Right atrium auricular region (tissue), 2 donors: Measurements from ENCODE around the gene MPZ. TPM values are rescaled to one million over a fixed set of nuclear protein-coding genes. Genes with fewer than 3 reads are reported as not detected.
A peak's percentile ranks its signal among the peaks of the same experiment; 100 is the strongest.

Experiments
- DNase-seq: peaks from one replicate; pipeline ENCODE4 v3.0.0-alpha.2; 2019; ENCODE audit warnings: low spot score
- H3K27ac ChIP-seq, 2 donors: fragments of 200-600 bp; sonication (generic); 1 replicate in 1 of 2; 2 replicates in 1 of 2; pipeline ENCODE4 v1.5.1; 2016 to 2019
- H3K27me3 ChIP-seq, 2 donors: fragments of 200-600 bp; sonication (generic); one replicate each; pipeline versions ENCODE4 v1.5.1 to v1.6.0; 2017 to 2019
- H3K36me3 ChIP-seq: fragments of 200-600 bp; sonication (generic); one replicate; pipeline ENCODE4 v1.5.1; 2016
- H3K4me1 ChIP-seq, 2 donors: fragments of 200-600 bp; sonication (generic); one replicate each; pipeline versions ENCODE4 v1.5.1 to v1.6.0; 2017 to 2019
- H3K4me3 ChIP-seq, 2 donors: fragments of 200-600 bp; sonication (generic); 1 replicate in 1 of 2; 2 replicates in 1 of 2; pipeline ENCODE4 v1.5.1; 2017 to 2019; ENCODE audit warnings: mild to moderate bottlenecking in 1 of 2, moderate library complexity in 1 of 2
- H3K9me3 ChIP-seq, 2 donors: fragments of 200-600 bp; sonication (generic); one replicate each; pipeline ENCODE4 v1.5.1; 2019
- total RNA-seq, 2 donors: library from RNA; depleted of rRNA; stranded (reverse); fragments of >200 nt; gene quantifications; one replicate each; pipeline ENCODE4 v1.1.0, GENCODE V29; 2016
- TF ChIP-seq, protein P1 (sequence below), 2 donors: fragments of 200-600 bp; sonication (generic); IDR thresholded peaks; one replicate each; pipeline ENCODE4 v1.5.1; 2019; ENCODE audit warnings: antibody characterized with exemption in 2 of 2

Gene MPZ
- total RNA-seq, 2 donors from 2014 or later = 1.7 to 5.1 TPM

DNA sequence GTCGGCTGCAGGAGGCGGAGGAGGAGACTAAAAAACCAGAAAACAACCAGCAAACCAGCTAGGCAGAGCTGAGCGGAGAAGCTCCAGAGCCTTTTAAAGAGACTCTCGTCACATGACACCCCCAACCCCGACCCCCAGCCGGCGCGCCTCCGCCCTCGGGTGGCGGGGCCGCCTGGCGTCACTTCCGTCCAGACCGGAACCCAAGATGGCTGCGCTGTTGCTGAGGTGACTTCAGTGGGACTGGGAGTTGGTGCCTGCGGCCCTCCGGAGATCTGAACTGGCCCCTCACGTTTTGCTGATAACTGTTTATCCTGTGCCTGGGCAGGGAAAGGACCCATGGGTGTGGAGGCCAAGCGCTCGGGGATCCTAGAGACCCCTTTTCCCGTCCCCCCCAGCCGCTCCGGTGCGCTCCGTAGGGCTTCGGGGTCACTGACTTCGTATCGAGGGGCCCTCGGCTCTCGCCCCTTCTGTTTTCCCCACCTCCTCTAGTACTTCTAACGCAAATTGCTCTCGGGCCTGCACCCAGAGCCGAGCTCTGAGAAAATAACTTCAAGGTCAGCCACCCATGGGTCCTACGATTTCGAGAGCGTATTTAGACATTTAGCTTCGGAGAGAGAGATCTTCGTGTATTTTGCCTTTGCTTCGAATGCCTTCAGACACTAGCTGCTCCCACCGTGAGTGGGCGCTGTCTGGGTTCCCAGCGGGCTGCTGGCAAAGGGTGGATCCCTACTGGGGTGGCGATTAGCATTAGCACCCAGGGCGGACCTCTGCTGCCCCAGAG, 4.6 kb upstream of the MPZ start, which contains the start of gene SDHC:
TSS of gene SDHC (plus strand) at position 181 of the 781 bp plus-strand sequence. CDS start at position 206, 25 bp downstream.
- peak within 1 kb of the TSS; percentile 95 to 96 for H3K27ac ChIP-seq
- no peaks in the 10 kb centered on the region for H3K9me3 ChIP-seq
- peak within 1 kb of the TSS; percentile 74 to 85 for H3K4me3 ChIP-seq
- no peaks in the 10 kb centered on the region for H3K27me3 ChIP-seq
- H3K36me3 ChIP-seq = no peaks in the 10 kb centered on the region
- peaks cover 0 to 23% of the 10 kb centered on the region in 2 donors for H3K4me1 ChIP-seq
- peak; percentile 93 for DNase-seq
- TF ChIP-seq, protein P1, sequence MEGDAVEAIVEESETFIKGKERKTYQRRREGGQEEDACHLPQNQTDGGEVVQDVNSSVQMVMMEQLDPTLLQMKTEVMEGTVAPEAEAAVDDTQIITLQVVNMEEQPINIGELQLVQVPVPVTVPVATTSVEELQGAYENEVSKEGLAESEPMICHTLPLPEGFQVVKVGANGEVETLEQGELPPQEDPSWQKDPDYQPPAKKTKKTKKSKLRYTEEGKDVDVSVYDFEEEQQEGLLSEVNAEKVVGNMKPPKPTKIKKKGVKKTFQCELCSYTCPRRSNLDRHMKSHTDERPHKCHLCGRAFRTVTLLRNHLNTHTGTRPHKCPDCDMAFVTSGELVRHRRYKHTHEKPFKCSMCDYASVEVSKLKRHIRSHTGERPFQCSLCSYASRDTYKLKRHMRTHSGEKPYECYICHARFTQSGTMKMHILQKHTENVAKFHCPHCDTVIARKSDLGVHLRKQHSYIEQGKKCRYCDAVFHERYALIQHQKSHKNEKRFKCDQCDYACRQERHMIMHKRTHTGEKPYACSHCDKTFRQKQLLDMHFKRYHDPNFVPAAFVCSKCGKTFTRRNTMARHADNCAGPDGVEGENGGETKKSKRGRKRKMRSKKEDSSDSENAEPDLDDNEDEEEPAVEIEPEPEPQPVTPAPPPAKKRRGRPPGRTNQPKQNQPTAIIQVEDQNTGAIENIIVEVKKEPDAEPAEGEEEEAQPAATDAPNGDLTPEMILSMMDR (IDR thresholded peaks at IDR 0.05) = peak in 1 of 2 donors; percentile 36

DNA sequence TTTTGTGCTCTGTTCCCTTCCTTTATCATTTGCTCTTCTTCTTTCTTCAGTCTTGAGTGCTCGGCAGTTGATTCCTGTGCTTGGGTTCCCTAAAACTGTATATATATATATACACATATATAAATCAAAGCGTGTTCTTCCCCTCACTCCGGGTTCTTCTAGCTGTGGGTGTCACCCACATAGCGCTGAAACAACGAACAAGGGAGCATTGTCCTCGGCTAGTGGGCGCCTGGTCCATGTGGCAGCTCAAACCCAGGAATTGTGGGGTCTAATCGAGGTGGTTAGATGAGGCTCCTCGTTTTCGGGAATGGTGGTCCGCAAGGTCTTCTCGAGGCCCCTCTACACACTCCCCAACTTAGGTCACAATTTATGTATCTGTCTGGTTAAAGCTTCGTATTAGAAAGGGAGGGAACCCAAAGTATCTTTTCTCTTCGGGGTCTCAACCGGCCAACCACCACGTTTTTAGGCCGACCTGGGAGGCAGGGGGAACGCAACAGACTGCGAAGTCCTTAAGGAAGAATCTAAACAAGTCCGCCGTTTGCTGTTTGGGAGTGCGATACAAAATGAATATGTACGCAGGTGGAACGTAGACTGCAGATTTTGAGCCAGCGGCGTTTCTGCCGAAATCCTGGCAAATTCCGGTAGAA, 3.9 kb upstream of the MPZ start:
- Histone ChIP-seq H3K4me3 (peak overlapping the region; percentile 74 to 85), H3K9me3 (no peaks in the 10 kb centered on the region), H3K36me3 (no peaks in the 10 kb centered on the region), H3K27ac (peak overlapping the region; percentile 95 to 96), H3K27me3 (no peaks in the 10 kb centered on the region), H3K4me1 (peaks cover 0 to 23% of the 10 kb centered on the region in 2 donors)
- TF ChIP-seq, protein P1 (IDR thresholded peaks at IDR 0.05) = no peak
- DNase-seq = no peak

DNA sequence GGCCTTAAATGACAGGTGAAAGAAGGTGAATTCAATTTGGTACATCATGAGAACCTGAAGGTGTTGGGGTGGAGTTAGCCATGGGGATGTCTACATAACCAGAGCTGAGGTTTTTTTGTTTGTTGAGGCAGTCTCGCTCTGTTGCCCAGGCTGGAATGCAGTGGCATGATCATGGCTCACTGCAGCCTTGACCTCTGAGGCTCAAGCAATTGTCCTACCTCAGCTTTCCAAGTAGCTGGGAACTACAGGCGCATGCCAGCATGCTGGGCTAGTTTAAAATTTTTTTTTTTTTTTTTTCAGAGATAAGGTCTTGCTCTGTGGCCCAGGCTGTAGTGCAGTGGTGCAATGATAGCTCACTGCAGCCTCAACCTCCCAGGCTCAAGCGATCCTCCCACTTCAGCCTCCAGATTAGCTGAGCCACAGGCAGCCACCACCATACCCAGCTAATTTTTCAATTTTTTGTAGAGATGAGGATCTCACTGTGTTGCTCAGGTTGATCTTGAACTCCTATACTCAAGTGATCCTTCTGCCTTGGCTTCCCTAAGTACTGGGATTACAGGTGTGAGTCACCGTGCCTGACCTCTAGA, 1.9 kb upstream of the MPZ start:
- Histone ChIP-seq H3K4me1 (peaks cover 0 to 23% of the 10 kb centered on the region in 2 donors), H3K9me3 (no peaks in the 10 kb centered on the region), H3K4me3 (no peak overlapping the region), H3K36me3 (no peaks in the 10 kb centered on the region), H3K27me3 (no peaks in the 10 kb centered on the region), H3K27ac (no peak overlapping the region)
- no peak for DNase-seq
- TF ChIP-seq, protein P1 (IDR thresholded peaks at IDR 0.05) = no peak

DNA sequence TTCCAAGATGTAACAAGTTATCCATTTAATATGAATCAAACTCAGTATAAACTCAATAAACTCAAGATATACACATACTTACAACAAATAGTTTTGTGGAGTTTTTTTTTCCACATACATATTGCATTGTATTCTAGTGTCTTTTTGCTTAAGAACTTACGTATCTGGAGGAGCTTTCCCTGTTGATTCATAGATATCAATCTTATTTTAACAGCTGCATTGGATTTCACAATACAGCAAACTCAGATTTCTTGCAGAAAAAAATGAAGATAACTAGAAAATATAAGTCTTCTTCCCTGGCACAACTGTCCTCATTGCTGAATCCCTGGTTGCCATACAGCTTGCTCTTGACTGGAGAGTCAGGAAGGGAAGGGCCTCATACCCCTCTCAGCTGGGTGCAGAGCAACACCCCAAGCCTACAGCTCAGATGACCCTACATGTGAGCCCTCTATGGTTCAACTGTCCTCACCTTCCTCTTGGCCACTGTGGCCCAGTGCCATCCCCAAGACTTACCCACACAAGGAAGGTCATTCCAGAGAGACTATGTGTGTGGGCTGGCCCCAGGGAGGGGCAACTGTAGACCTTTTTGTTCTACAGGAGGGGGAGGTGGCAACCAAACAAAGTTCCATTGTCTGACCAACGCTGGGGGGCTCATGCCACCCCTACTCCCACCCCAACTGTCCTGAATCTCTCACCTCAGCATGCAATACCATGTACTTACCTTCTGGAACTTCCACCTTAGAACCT, 1.7 kb downstream of the MPZ start:
- H3K36me3 ChIP-seq = no peaks in the 10 kb centered on the region
- TF ChIP-seq, protein P1 (IDR thresholded peaks at IDR 0.05) = no peak
- H3K4me1 ChIP-seq = peaks cover 0 to 25% of the 10 kb centered on the region in 2 donors
- no peaks in the 10 kb centered on the region for H3K27me3 ChIP-seq
- no peak for DNase-seq
- no peaks in the 10 kb centered on the region for H3K9me3 ChIP-seq
- H3K4me3 ChIP-seq = no peak overlapping the region
- H3K27ac ChIP-seq = no peak overlapping the region

DNA sequence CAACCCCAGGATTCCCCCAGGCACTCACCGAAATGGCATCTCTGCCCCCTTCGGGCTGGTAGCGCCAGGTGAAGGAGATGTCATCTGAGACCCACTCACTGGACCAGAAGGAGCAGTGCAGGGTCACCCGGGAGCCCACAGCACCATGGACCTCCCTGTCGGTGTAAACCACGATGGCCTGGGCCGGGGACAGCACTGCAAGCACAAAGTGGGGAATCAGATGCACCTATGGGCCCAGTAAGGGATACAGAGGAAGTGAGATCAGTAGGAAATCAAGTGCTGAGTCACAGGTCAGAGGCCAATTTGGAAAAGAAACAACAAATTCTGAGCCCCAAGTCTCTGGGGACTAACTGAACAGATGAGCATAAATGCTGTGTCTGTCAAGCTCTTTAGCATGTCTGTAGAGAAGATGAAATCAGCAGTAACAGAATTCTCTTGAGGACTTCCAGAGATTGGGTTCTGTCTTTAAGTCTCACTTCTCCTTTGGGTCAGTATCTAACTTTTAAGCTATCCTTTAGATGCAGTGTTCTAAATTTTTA, 2.5 kb downstream of the MPZ start:
- Histone ChIP-seq H3K27me3 (no peaks in the 10 kb centered on the region), H3K4me1 (peaks cover 0 to 25% of the 10 kb centered on the region in 2 donors), H3K9me3 (no peaks in the 10 kb centered on the region), H3K4me3 (no peak overlapping the region), H3K36me3 (no peaks in the 10 kb centered on the region), H3K27ac (peak overlapping the region in 1 of 2 donors; percentile 35)
- no peak for DNase-seq
- TF ChIP-seq, protein P1 (IDR thresholded peaks at IDR 0.05) = no peak
